IPS-NIHi11 (cell line): ENCODE measurements around the gene ACAD8.
A peak's percentile ranks its signal among the peaks of the same experiment; 100 is the strongest.

ENCODE experiments used
- DNase-seq: peaks from one replicate; pipeline ENCODE4 v3.0.0; 2012; ENCODE audit warnings: mixed read lengths, low spot score

Gene ACAD8

GRCh38 chr11:134253188-134253993 is at the start of gene ACAD8, which contains the start of gene THYN1:
ACAD8 (plus strand) TSS chr11:134253568; CDS start chr11:134253601, 33 bp downstream.
THYN1 (minus strand) TSS chr11:134253352; CDS start chr11:134252882, 470 bp downstream.
- peak; percentile 99 for DNase-seq

DNA sequence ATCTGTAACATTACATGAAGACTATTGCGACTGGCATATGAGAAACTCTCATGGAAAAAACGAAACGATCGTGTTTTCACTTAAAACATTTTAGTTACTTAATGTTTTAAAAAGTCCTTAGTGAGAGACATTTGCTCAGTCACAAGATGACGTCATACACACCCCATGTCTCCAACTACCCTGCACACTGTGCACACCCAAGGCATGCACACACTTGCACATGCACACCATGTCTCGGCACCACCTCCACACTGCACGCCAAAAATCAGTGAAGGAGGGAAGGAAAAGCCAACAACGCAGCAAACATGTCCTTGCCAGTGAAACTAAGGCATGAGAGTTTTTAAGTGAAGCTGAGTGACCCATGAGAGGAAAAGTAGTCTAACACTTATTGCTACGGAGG is 47.6 kb upstream of the ACAD8 start:
- no peak for DNase-seq

DNA sequence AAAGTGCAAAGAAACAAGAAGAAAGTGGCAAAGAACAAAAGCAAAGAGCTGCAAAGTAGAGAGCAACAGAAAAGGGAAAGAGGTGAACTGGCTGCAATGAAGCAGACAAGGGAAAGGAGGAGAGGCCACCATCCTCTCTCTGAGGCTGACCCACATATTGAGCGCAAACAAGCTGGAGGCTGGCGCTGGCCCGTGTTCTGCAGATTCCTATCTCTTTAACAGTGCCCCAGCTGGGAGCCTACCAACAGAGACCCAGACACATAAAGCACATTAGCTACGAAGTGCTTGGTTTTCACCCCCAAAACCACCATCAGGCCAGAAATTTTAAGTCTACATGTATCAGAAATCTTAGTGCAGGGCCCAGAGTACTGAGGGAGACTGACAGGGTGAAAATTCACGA is 47.2 kb upstream of the ACAD8 start:
- DNase-seq: no peak

DNA sequence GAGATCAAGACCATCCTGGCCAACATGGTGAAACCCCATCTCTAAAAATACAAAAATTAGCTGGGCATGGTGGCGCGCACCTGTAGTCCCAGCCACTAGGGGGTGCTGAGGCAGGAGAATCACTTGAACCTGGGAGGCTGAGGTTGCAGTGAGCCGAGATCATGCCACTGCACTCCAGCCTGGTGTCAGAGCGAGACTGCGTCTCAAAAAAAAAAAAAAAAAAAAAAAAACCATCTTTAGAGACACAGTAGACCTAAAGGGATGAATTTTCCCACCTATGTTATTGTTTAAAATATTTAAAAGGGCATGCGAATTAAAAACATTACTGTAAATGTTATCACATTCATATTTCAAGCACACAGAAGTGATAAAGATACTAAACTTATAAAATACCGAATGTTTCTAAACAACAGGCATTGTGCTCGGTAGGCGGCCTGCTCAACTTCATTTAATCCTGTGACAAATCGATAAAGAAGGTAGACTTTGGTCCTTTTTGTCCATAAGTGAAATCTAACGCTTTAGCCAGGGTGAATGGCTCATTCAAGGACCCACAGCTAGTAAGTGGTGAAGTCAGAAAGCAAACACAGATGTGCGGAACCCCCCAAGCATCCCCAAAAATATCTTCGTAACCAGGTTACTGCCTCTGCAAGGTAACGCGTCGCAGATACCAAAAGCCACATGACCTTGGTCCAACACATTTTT is 45.7 kb upstream of the ACAD8 start:
- no peak for DNase-seq

GRCh38 chr11:134215836-134216235 is 37.5 kb upstream of the ACAD8 start:
- no peak for DNase-seq

GRCh38 chr11:134216816-134217215 is 36.6 kb upstream of the ACAD8 start:
- DNase-seq: no peak

DNA sequence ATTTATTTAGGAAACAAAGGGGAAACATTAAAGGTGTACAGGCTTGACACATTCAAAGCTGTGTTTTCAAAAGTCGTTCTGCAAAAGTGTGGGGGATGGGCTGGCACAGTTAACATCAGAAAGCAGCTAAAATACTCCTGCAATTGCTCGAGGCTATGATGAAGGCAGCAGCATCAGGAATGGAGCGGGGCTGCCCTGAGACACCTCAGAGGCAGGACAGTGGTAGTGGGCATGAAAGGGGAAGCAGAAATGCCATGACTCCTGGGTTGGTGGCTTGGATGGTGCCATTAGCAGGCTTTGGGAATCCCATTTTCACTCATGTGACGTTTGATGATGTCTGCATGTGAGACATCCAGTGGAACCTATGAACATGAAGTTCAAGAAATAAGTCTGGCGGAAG is 30.2 kb upstream of the ACAD8 start:
- no peak for DNase-seq

GRCh38 chr11:134223836-134224709 is 29.3 kb upstream of the ACAD8 start, which contains the start of the genes NCAPD3 and VPS26B:
NCAPD3 (minus strand) TSS chr11:134223967; CDS start chr11:134223926, 41 bp downstream.
VPS26B (plus strand) TSS chr11:134224671; CDS start chr11:134225123, 452 bp downstream.
- peak; percentile 98 for DNase-seq

DNA sequence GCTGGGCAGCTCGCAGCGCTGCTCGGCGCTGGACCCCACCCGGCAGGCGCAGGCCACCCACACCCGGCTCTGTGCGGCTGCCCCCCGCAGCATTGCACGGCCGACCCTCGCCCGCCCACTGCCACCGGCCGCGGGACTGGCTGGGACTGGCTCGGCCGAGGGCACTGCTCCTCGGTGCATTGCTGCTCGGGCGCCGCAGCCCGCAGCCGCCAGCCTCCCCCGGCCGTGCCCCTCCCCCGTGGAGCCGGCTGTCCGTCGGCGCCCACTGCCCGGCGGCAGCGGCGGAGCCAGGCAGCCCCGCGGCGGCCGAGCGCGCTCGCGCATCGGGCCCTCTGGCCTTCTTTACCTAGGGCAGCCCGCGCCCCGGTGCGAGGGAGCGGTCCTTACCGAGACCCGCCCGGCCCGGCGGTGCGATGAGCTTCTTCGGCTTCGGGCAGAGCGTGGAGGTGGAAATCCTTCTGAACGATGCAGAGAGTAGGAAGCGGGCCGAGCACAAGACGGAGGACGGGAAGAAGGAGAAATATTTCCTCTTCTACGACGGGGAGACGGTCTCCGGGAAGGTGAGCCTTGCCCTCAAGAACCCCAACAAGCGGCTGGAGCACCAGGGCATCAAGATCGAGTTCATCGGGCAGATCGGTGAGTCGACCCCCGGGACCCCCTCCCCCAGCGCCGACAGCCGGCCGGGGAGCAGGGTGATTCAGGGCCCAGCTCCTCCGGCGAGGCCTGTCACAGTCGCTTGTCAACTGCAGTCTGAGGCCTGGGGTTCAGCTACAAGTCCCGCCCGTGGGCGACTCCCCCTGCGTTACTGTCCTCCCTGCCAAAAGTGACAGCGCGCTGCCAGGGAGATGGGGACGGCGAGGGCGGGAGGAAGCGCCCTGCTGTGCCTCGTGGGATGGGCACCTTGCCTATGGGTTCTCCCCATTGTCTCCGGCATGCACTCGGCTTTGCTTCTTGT is 28.4 kb upstream of the ACAD8 start:
- peak; percentile 76 for DNase-seq

GRCh38 chr11:134226806-134227325 is 26.5 kb upstream of the ACAD8 start:
- no peak for DNase-seq

GRCh38 chr11:134228625-134229024 is 24.7 kb upstream of the ACAD8 start:
- DNase-seq: no peak

DNA sequence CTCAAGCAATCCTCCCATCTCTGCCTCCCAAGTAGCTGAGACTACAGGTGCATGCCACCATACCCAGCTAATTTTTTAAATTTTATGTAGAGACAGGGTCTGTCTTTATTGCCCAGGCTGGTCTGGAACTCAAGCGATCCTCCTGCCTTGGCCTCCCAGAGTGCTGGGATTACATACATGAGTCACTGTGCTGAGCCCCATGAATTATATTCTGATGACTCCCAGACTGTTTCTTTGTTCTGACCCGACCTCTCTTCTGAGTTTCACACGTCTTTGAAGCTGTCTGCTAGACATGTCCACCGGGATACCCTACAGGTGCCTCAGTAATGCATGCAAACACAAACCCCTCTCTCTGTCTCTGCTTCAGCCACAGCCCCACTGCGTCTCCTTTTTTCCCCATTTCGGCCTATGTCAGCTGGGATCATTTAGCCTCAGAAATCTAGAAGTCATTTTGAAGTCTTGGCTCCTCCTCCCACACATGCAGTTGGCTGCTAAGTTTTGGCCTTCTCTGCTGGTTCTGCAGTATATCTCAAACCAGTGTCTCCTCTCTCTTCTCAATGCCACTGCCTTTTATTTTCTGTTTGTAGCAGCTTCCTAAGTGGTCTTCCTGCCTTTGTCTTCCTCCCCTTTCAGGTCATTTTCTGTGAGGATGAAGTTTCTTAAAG is 24.1 kb upstream of the ACAD8 start:
- no peak for DNase-seq

- DNase-seq: no peak
These were observed 23.0 kb upstream of the ACAD8 start for GRCh38 chr11:134230339-134230738.

- DNase-seq: no peak
These were observed 21.3 kb upstream of the ACAD8 start for GRCh38 chr11:134231958-134232659.

DNA sequence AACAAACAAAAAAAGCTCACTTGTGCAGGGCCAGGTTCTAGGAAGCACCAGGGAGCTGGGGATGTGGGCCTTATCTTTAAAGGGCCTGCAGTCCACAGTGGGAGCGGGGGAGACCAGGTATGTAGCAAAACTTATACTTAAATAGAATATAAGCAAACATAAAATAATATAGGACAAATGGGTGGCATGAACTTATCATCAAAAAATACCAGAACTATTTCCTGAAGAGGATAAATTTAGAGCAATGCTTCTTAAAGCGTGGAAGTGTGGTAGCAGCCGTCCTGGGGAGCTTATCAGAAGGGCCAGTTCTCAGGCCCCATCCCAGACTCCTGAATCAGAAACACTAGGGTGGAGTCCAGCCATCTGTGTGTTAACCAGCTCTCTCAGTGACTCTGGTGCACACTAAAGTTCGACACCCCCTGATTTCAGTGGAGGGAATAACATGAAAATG is 19.6 kb upstream of the ACAD8 start:
- no peak for DNase-seq

DNA sequence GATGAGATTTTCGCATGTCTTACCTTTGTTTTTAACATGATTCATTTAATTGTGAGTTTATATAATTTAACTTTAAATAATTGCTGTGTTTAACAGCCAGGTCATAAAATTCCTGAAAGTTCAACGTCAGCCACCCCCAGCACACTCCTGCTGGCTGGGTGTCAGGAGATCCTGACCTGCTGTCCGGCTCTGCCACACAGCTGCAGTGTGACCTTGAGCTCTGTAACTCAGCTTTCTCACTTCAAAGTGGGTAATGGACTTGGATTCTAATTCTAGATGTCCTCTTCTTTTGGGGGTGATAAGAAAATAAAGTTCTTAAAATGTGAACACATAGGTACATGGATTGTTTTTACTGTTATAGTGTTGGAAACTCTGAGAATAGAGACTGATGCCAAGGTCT is 18.0 kb upstream of the ACAD8 start:
- DNase-seq: no peak

DNA sequence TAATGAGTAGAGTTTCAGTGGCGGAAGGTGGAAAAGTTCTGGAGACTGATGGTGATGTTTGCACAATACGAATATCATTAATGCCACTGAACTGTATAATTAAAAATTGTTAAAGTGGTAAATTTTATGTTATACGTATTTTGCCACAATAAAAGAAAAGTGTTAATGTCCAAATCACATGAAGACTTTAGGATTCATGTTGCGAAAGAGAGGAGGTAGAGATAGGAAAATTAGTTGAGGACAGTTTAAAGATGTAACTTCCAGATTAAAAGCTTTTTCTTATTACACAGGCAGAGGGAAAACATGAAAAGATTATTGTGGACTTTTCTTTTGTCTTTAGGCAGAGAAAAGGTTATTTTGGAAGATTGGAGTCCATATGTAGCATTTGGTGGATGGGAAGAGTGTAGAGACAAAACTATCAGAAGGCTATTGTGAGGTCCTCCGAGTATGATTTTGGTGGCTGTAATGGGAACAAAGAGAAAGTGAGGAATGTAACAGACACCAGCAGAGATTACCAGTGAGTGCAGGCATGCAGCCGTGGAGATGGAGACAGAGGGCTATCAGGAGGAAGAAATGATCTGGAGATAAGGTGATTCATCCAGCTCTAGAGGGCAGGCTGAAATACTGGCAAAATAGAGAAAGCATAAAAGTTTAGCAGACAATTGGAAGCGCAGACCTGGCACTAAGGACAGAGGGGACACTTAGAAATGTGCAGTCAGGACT is 16.4 kb upstream of the ACAD8 start:
- no peak for DNase-seq

GRCh38 chr11:134237557-134237922 is 15.8 kb upstream of the ACAD8 start:
- DNase-seq: no peak

DNA sequence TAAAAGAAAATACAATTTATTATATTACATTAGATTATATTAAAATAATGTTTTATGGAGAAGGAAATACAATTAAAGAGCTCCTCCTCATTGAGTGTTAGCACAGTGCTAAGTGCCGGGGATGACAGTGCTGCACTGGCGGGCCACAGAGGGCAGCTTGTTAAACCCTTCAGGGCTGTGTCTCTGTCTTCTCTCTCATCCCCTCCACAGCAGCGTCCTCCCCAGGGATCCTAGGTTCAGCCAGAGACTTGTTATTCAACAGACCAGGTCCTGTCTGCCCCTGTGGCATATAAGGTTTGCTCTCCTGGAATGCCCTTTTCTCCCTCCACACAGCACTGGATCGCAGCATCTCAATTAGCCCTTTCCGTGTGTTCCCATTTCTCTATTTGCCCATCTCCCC is 14.4 kb upstream of the ACAD8 start:
- DNase-seq: no peak
